Pons (tissue), 1 donor: Measurements from ENCODE around the gene ZNF850.
A peak's percentile ranks its signal among the peaks of the same experiment; 100 is the strongest.

Experiments used
- DNase-seq: peaks from one replicate; pipeline ENCODE4 v3.0.0-alpha.2; 2016; ENCODE audit warnings: low spot score

Gene ZNF850

GRCh38 chr19:36688058-36688457 lies 84.5 kb downstream of the ZNF850 start:
- DNase-seq = no peak

- peak; percentile 94 for DNase-seq
Measured at GRCh38 chr19:36687214-36688056, 85.2 kb downstream of the ZNF850 start, which contains the start of gene ZNF567. Gene ZNF567 (plus strand): TSS chr19:36687612. CDS start chr19:36694868, 7,256 bp downstream.

GRCh38 chr19:36686365-36687213 lies 86.0 kb downstream of the ZNF850 start:
- peak; percentile 26 for DNase-seq

- no peak for DNase-seq
Measured at GRCh38 chr19:36685835-36686234, 86.8 kb downstream of the ZNF850 start.

GRCh38 chr19:36679455-36679854 lies 93.2 kb downstream of the ZNF850 start:
- DNase-seq = no peak

- DNase-seq = no peak
Measured at GRCh38 chr19:36674201-36674600, 98.4 kb downstream of the ZNF850 start.

GRCh38 chr19:36672368-36672767 lies 100.2 kb downstream of the ZNF850 start:
- DNase-seq = no peak

- DNase-seq = no peak
Measured at GRCh38 chr19:36668646-36669045, 104.0 kb downstream of the ZNF850 start.

GRCh38 chr19:36665832-36666231 lies 106.8 kb downstream of the ZNF850 start:
- DNase-seq = no peak
